Panc1 (cell line): ENCODE results near the gene ATP11A.

Experiments used
- CTCF ChIP-seq: fragments of 450-650 bp; IDR thresholded peaks from 2 replicates; pipeline ENCODE4 v1.5.1; 2017; ENCODE audit warnings: mild to moderate bottlenecking
- POLR2AphosphoS5 ChIP-seq: IDR thresholded peaks from 2 replicates; pipeline ENCODE4 v1.6.1; 2012; ENCODE audit warnings: mild to moderate bottlenecking, low read depth, low read length, moderate library complexity
- REST ChIP-seq, 2 experiments: IDR thresholded peaks; 2 replicates each; pipeline ENCODE4 v1.6.1; 2011 to 2012; ENCODE audit warnings: low read depth in 2 of 2, control low read depth in 1 of 2, low read length in 1 of 2, mild to moderate bottlenecking in 1 of 2, moderate library complexity in 1 of 2; ENCODE audit not compliant: insufficient read depth in 1 of 2
- SIN3A ChIP-seq: IDR thresholded peaks from 2 replicates; pipeline ENCODE4 v1.6.1; 2012; ENCODE audit warnings: low read depth, mild to moderate bottlenecking, low read length, moderate library complexity, borderline replicate concordance; ENCODE audit not compliant: insufficient read depth

- no peak for TF ChIP-seq CTCF
- no peak for TF ChIP-seq POLR2AphosphoS5
- TF ChIP-seq REST (IDR thresholded peaks at IDR 0.05; ENCODE audit: insufficient read depth in 1 of 2, low read depth in 2 of 2, low read length in 1 of 2): no peak
- no peak for TF ChIP-seq SIN3A
Observed at GRCh38 chr13:112806739-112807652, 117.2 kb downstream of the ATP11A start.
